Lung (tissue), 12 donors: ENCODE data around the gene RRP1. TPM values are rescaled to one million over a fixed set of nuclear protein-coding genes. Genes with fewer than 3 reads are reported as not detected.

Experiments used
- ATAC-seq: fragments of 200-7000 bp; cut with Tn5 transposase; one replicate; pipeline ENCODE4 v1.9.1; 2020; ENCODE audit warnings: moderate number of reproducible peaks; ENCODE audit not compliant: insufficient read depth, low FRiP score
- DNase-seq, 3 donors: peaks; one replicate each; pipeline ENCODE4 v3.0.0-alpha.2; 2013 to 2017
- H3K27ac ChIP-seq, 2 donors: one replicate each; pipeline ENCODE4 v1.5.1; 2013; ENCODE audit warnings: mild to moderate bottlenecking in 2 of 2, moderate library complexity in 2 of 2, control low read depth in 1 of 2, inconsistent platforms in 1 of 2, low read depth in 1 of 2, low read length in 1 of 2
- H3K27me3 ChIP-seq, 3 donors: one replicate each; pipeline ENCODE4 v1.5.1; 2013; ENCODE audit warnings: low read length in 2 of 3; ENCODE audit not compliant: control insufficient read depth in 3 of 3, insufficient read depth in 3 of 3
- H3K36me3 ChIP-seq, 4 donors: one replicate each; pipeline ENCODE4 v1.5.1; 2013; ENCODE audit warnings: low read length in 4 of 4, mild to moderate bottlenecking in 1 of 4, moderate library complexity in 1 of 4; ENCODE audit not compliant: control insufficient read depth in 4 of 4, insufficient read depth in 4 of 4
- H3K4me1 ChIP-seq, 5 donors: one replicate each; pipeline ENCODE4 v1.5.1; 2013; ENCODE audit warnings: low read length in 5 of 5, mild to moderate bottlenecking in 2 of 5, moderate library complexity in 1 of 5; ENCODE audit not compliant: control insufficient read depth in 5 of 5, insufficient read depth in 5 of 5
- H3K4me3 ChIP-seq: one replicate; pipeline ENCODE4 v1.5.1; 2013; ENCODE audit warnings: mild to moderate bottlenecking, control low read depth, moderate library complexity
- H3K9ac ChIP-seq, 2 donors: one replicate each; pipeline ENCODE4 v1.5.1; 2013; ENCODE audit warnings: low read length in 2 of 2, control low read depth in 1 of 2; ENCODE audit not compliant: insufficient read depth in 1 of 2
- H3K9me3 ChIP-seq, 4 donors: one replicate each; pipeline ENCODE4 v1.5.1; 2013; ENCODE audit warnings: low read length in 3 of 4, mild to moderate bottlenecking in 1 of 4, moderate library complexity in 1 of 4; ENCODE audit not compliant: control insufficient read depth in 4 of 4, insufficient read depth in 3 of 4
- CTCF ChIP-seq: IDR thresholded peaks from 2 replicates; pipeline ENCODE4 v1.5.1; 2012; ENCODE audit warnings: mild to moderate bottlenecking; ENCODE audit errors: control extremely low read depth, extremely low read depth
- WGBS, 2 donors: extraction: QIAGEN DNeasy Blood & Tissue Kit; methylation state at CpG; one replicate each; pipeline ENCODE4 v1.1.7; 2013; 5-methylcytosine and 5-hydroxymethylcytosine counted together
- polyA plus RNA-seq, 2 donors: library from polyadenylated mRNA; stranded (reverse); fragments of 200-250 nt; gene quantifications; one replicate each; pipeline ENCODE4 v1.2.1, GENCODE V29; 2013
- total RNA-seq, 2 donors: library from RNA; depleted of rRNA in 1 of 2; stranded (reverse); fragments of >200 nt in 1 of 2; gene quantifications; one replicate each; pipeline ENCODE4 v1.2.1, GENCODE V29; 2014 to 2021
- donor health status: control.
- donor health status: control.
- donor health status: Bipolar disorder and iron deficiency.
- donor health status: healthy.
- donor health status: DM: yes; HTN: yes; CAD: no.

Gene RRP1
- total and polyA plus RNA-seq, 4 donors: 15.8 to 26.7 (median 19.5) TPM

GRCh38 chr21:43811262-43812105 is 22.1 kb downstream of the RRP1 start:
- Histone ChIP-seq H3K9me3 (no peaks in the 10 kb centered on the region), H3K9ac (no peak overlapping the region), H3K36me3 (peaks cover 0 to 2% (median 0%) of the 10 kb centered on the region in 4 donors), H3K27ac (peak overlapping the region in 1 of 2 donors; percentile 58), H3K27me3 (no peaks in the 10 kb centered on the region), H3K4me3 (peak overlapping the region; percentile 12), H3K4me1 (peaks cover 0 to 14% (median 6%) of the 10 kb centered on the region in 5 donors)
- WGBS, 2 donors: 66 to 77% methylated on average over 24 of the region's 24 CpGs
- TF ChIP-seq CTCF: no peak
- ATAC-seq: no peak
- DNase-seq: peak in 2 of 3 donors; percentile 18 to 19

GRCh38 chr21:43812139-43812821 is 22.9 kb downstream of the RRP1 start:
- Histone ChIP-seq H3K9me3 (no peaks in the 10 kb centered on the region), H3K4me3 (peak overlapping the region; percentile 12), H3K36me3 (peaks cover 0 to 2% (median 0%) of the 10 kb centered on the region in 4 donors), H3K27ac (peak overlapping the region in 1 of 2 donors; percentile 58), H3K9ac (no peak overlapping the region), H3K4me1 (peaks cover 0 to 14% (median 6%) of the 10 kb centered on the region in 5 donors), H3K27me3 (no peaks in the 10 kb centered on the region)
- DNase-seq: no peak
- peak; percentile 12 for ATAC-seq
- 17 to 34% methylated on average over 27 of the region's 27 CpGs for WGBS, 2 donors
- no peak for TF ChIP-seq CTCF

GRCh38 chr21:43812957-43813655 is 23.7 kb downstream of the RRP1 start:
- H3K27ac ChIP-seq: no peak overlapping the region
- H3K27me3 ChIP-seq: no peaks in the 10 kb centered on the region
- WGBS, 2 donors: 93 to 95% methylated on average over 18 to 19 of the region's 19 CpGs
- TF ChIP-seq CTCF: no peak
- DNase-seq (no peak), ATAC-seq (no peak)
- H3K36me3 ChIP-seq: peaks cover 0 to 2% (median 0%) of the 10 kb centered on the region in 4 donors
- H3K9me3 ChIP-seq: peaks cover 0 to under 1% (median 0%) of the 10 kb centered on the region in 4 donors
- H3K4me3 ChIP-seq: no peak overlapping the region
- H3K9ac ChIP-seq: no peak overlapping the region
- H3K4me1 ChIP-seq: peaks cover 0 to 15% (median 6%) of the 10 kb centered on the region in 5 donors
